GM21381 (cell line): ENCODE results near the gene RFK.
"Not testable (repeated sequence)": the region's sequence is repeated elsewhere in the genome, so short reads cannot be mapped to it uniquely, and the experiment has no call there.

Experiments used
- ATAC-seq: cut with Tn5 transposase; IDR thresholded peaks from one replicate; pipeline ENCODE4 v1.9.1; 2021; ENCODE audit warnings: mild to moderate bottlenecking, moderate library complexity; ENCODE audit not compliant: unreplicated experiment

RFK gene

GRCh38 chr9:76372336-76372735, 21.9 kb downstream of the RFK start:
- no peak for ATAC-seq

GRCh38 chr9:76371901-76372300, 22.3 kb downstream of the RFK start:
- no peak for ATAC-seq

- ATAC-seq: no peak
These were observed 23.7 kb downstream of the RFK start for GRCh38 chr9:76370396-76371023.

GRCh38 chr9:76369583-76369982, 24.6 kb downstream of the RFK start:
- ATAC-seq: no peak

- ATAC-seq: no peak
These were observed 28.0 kb downstream of the RFK start for GRCh38 chr9:76366275-76366674.

GRCh38 chr9:76365028-76365427, 29.2 kb downstream of the RFK start:
- ATAC-seq: no peak

GRCh38 chr9:76363032-76363395, 31.2 kb downstream of the RFK start:
- no peak for ATAC-seq

- not testable (repeated sequence) for ATAC-seq
These were observed 31.7 kb downstream of the RFK start for GRCh38 chr9:76362332-76363031.

GRCh38 chr9:76359766-76360165, 34.5 kb downstream of the RFK start:
- ATAC-seq: no peak

- no peak for ATAC-seq
These were observed 34.9 kb downstream of the RFK start for GRCh38 chr9:76359365-76359764.

GRCh38 chr9:76358628-76359280, 35.5 kb downstream of the RFK start:
- no peak for ATAC-seq

GRCh38 chr9:76357555-76357954, 36.7 kb downstream of the RFK start:
- no peak for ATAC-seq

- no peak for ATAC-seq
These were observed 38.3 kb downstream of the RFK start for GRCh38 chr9:76355886-76356285.

GRCh38 chr9:76354221-76354620, 40.0 kb downstream of the RFK start:
- no peak for ATAC-seq

GRCh38 chr9:76353280-76353679, 40.9 kb downstream of the RFK start:
- no peak for ATAC-seq

- ATAC-seq: no peak
These were observed 42.1 kb downstream of the RFK start for GRCh38 chr9:76352026-76352620.

GRCh38 chr9:76351006-76351405, 43.2 kb downstream of the RFK start:
- ATAC-seq: no peak

GRCh38 chr9:76349865-76350264, 44.4 kb downstream of the RFK start:
- ATAC-seq: no peak

GRCh38 chr9:76342858-76343257, 51.4 kb downstream of the RFK start:
- ATAC-seq: no peak

- no peak for ATAC-seq
These were observed 52.0 kb downstream of the RFK start for GRCh38 chr9:76342201-76342600.

- ATAC-seq: no peak
These were observed 52.6 kb downstream of the RFK start for GRCh38 chr9:76341616-76342015.

GRCh38 chr9:76338418-76338817, 55.8 kb downstream of the RFK start:
- ATAC-seq: no peak
